Measurements from ENCODE around the gene RAB24.
"Not testable (repeated sequence)": the region's sequence is repeated elsewhere in the genome, so short reads cannot be mapped to it uniquely, and the experiment has no call there.

The RAB24 gene

GRCh38 chr5:177291735-177292134, 11.8 kb downstream of the RAB24 start:
- DNase-seq: no peak

GRCh38 chr5:177290816-177291596, 12.5 kb downstream of the RAB24 start:
- DNase-seq: no peak

- DNase-seq: no peak
These were observed 15.3 kb downstream of the RAB24 start for GRCh38 chr5:177288191-177288590.

GRCh38 chr5:177276886-177277285, 26.6 kb downstream of the RAB24 start:
- no peak for DNase-seq

GRCh38 chr5:177275883-177276282, 27.6 kb downstream of the RAB24 start:
- DNase-seq: no peak

- no peak for DNase-seq
These were observed 32.4 kb downstream of the RAB24 start for GRCh38 chr5:177271113-177271512.

GRCh38 chr5:177270653-177271052, 32.9 kb downstream of the RAB24 start:
- no peak for DNase-seq

- DNase-seq: no peak
These were observed 33.5 kb downstream of the RAB24 start for GRCh38 chr5:177269976-177270375.

- DNase-seq: no peak
These were observed 34.2 kb downstream of the RAB24 start for GRCh38 chr5:177269232-177269895.

GRCh38 chr5:177265395-177265794, 38.1 kb downstream of the RAB24 start:
- DNase-seq: no peak

- DNase-seq: no peak
These were observed 39.3 kb downstream of the RAB24 start for GRCh38 chr5:177264178-177264577.

GRCh38 chr5:177261510-177261909, 42.0 kb downstream of the RAB24 start:
- no peak for DNase-seq

- no peak for DNase-seq
These were observed 42.6 kb downstream of the RAB24 start for GRCh38 chr5:177260961-177261360.

- not testable (repeated sequence) for DNase-seq
These were observed 44.8 kb downstream of the RAB24 start for GRCh38 chr5:177258711-177259110.

- DNase-seq: no peak
These were observed 47.2 kb downstream of the RAB24 start for GRCh38 chr5:177256296-177256695.

GRCh38 chr5:177253252-177253651, 50.3 kb downstream of the RAB24 start:
- DNase-seq: no peak
